Upper lobe of right lung (tissue), 1 donor: ENCODE measurements around the gene BMF. TPM values are rescaled to one million over a fixed set of nuclear protein-coding genes. Genes with fewer than 3 reads are reported as not detected.
A peak's percentile ranks its signal among the peaks of the same experiment; 100 is the strongest.

Experiments
- ATAC-seq: fragments of 200-7000 bp; cut with Tn5 transposase; one replicate; pipeline ENCODE4 v1.9.1; 2020; ENCODE audit warnings: mild to moderate bottlenecking, moderate library complexity
- DNase-seq: peaks from one replicate; pipeline ENCODE4 v3.0.0-alpha.2; 2020
- H3K27ac ChIP-seq: fragments of 200-600 bp; one replicate; pipeline ENCODE4 v1.8.0; 2022
- H3K27me3 ChIP-seq: fragments of 200-600 bp; one replicate; pipeline ENCODE4 v1.8.0; 2022; ENCODE audit warnings: mild to moderate bottlenecking
- H3K36me3 ChIP-seq: fragments of 200-600 bp; one replicate; pipeline ENCODE4 v1.8.0; 2022
- H3K4me1 ChIP-seq: fragments of 200-600 bp; one replicate; pipeline ENCODE4 v1.8.0; 2022
- H3K4me3 ChIP-seq: fragments of 200-600 bp; one replicate; pipeline ENCODE4 v1.8.0; 2022; ENCODE audit warnings: mild to moderate bottlenecking
- H3K9me3 ChIP-seq: fragments of 200-600 bp; one replicate; pipeline ENCODE4 v1.8.0; 2022
- intact Hi-C: fragments of 100-400 bp; cut with DNase I; formaldehyde crosslinking; loops from one replicate; pipeline ENCODE4 v1.11.0; 2022
- total RNA-seq: library from RNA; stranded (reverse); fragmentation: NEBNext Ultra II Directional; extraction: Animal tissue kit (Norgen Biotek cat#: 25700); gene quantifications from one replicate; pipeline ENCODE4 v1.2.1, GENCODE V29; 2021
- TF ChIP-seq, protein P1 (sequence below): fragments of 200-600 bp; IDR thresholded peaks from one replicate; pipeline ENCODE4 v1.8.0; 2022; ENCODE audit warnings: antibody characterized with exemption
- donor health status: DM: no; HTN: yes; CAD: no; lungs with severe emphysema.

The BMF gene
- total RNA-seq, 1 donor from 2014 or later = 15.4 TPM

DNA sequence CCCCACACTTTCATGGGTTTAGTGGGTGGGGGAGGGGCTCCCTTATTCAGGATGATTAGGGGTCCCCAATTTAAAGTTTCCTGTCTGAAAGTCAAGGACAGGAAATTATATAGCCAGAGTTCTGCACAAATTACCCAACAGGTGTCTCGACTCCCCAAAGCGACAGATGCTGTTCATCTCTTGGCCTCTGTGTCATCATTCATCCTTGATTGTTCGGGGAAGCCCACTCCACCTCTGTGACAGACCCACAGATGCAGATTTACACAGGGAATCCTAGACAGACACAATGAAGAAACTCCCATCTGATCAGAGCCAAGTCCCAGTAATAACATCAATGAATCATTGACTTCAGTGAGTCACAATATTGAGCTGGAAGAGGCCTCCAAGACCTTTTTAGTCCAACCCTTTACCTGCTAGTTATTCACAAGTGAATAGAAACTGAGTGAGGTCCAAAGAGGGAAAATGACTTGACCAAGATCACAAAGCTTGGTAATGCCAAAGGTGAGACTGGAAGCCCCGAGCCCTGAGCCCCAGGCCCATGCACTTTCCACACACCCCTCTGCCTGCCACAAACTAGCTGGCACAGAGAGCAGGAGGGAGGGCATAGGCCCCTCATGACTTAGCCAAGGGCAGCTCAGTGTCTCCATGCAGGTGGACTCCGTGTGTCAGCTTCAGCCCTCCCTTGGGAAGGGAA is 61.8 kb downstream of the BMF start:
- ATAC-seq (no peak), DNase-seq (no peak)
- TF ChIP-seq, protein P1, sequence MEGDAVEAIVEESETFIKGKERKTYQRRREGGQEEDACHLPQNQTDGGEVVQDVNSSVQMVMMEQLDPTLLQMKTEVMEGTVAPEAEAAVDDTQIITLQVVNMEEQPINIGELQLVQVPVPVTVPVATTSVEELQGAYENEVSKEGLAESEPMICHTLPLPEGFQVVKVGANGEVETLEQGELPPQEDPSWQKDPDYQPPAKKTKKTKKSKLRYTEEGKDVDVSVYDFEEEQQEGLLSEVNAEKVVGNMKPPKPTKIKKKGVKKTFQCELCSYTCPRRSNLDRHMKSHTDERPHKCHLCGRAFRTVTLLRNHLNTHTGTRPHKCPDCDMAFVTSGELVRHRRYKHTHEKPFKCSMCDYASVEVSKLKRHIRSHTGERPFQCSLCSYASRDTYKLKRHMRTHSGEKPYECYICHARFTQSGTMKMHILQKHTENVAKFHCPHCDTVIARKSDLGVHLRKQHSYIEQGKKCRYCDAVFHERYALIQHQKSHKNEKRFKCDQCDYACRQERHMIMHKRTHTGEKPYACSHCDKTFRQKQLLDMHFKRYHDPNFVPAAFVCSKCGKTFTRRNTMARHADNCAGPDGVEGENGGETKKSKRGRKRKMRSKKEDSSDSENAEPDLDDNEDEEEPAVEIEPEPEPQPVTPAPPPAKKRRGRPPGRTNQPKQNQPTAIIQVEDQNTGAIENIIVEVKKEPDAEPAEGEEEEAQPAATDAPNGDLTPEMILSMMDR = no peak
- Histone ChIP-seq H3K9me3 (no peaks in the 10 kb centered on the region), H3K4me3 (no peak overlapping the region), H3K4me1 (peaks cover 44% of the 10 kb centered on the region), H3K36me3 (no peaks in the 10 kb centered on the region), H3K27ac (peak overlapping the region; percentile 74), H3K27me3 (no peaks in the 10 kb centered on the region)
- intact Hi-C loops = loop anchor here (5.0 to 10.0 kb wide), 2 partner anchors 68 to 225 kb away; no protein-coding TSS in a partner anchor

DNA sequence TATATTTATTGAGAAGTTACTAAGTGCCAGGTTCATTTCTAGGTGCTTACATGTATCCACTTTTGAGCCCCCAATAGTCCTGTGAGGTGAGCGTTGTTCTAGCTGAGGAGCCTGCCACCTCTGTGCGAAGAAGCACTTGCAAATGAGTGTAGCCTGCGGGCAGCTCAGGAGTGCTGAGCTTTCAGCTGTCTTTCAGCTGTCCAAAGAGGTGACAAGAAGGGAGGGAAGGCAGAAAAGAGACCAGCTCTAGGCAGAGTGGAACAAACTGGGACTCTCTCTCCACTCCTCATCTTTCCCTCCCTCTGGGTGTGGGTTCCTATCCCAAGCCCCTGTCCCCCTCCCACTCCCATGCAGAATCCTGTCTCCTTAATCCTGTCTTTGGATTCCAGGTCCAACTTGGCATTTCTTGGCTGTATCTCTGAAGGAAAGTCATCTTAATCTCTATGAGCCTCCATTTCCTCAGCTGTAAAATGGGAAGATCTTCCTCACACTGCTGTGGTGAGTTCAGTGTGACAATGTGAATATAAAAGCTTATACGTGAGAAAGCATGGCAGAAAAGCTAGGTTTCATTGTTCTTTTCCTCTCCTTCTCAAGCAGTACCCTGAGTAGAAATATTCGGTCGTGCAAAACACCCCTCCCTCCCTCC is 63.0 kb downstream of the BMF start:
- Histone ChIP-seq H3K9me3 (no peaks in the 10 kb centered on the region), H3K27ac (no peak overlapping the region), H3K4me1 (peaks cover 44% of the 10 kb centered on the region), H3K4me3 (no peak overlapping the region), H3K27me3 (no peaks in the 10 kb centered on the region), H3K36me3 (no peaks in the 10 kb centered on the region)
- TF ChIP-seq, protein P1 = no peak
- intact Hi-C loops = loop anchor here (5.0 to 10.0 kb wide), 2 partner anchors 69 to 227 kb away; no protein-coding TSS in a partner anchor
- DNase-seq (no peak), ATAC-seq (no peak)

- H3K4me1 ChIP-seq = peaks cover 48% of the 10 kb centered on the region
Observed at GRCh38 chr15:40044717-40045571, 63.7 kb downstream of the BMF start.

DNA sequence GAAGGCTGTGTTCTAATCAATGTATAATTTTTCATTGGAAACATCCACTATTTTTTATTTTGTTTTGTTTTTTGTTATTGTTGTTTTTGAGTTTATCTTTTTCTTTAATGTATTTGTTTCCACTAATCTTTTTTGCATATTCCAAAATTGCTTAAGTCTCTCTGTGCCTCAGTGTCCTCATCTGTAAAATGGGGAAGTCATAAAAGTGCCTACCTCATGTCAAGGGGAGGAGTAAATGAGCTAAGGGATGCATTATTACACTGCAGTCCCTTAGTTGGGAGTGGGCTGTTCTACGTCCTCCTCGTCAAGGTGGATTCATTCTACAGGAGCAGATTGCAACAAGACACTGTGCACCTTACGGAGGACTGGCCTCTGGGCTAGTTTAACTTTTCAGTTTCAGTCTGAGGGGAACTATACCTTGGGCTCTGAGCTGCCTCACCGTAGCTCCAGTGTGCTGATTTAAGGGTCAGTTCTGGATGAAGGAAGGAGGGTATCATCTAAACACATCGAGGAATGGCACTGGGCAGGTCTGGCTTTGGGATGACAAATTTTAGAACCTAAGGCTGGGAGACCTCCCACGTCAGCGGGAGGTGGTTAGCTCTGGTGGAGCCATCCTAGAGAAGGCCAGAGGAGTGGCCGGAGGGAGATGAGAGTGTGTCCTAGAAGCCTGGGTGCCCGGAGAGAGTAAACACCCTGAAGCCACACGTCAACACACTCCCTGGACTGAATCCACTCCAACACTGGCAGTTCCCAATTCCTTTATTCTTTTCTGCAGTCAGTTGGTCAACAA is 64.6 kb downstream of the BMF start:
- ATAC-seq (no peak), DNase-seq (no peak)
- Histone ChIP-seq H3K4me1 (peaks cover 51% of the 10 kb centered on the region), H3K27ac (no peak overlapping the region), H3K9me3 (no peaks in the 10 kb centered on the region), H3K4me3 (no peak overlapping the region), H3K36me3 (no peaks in the 10 kb centered on the region), H3K27me3 (no peaks in the 10 kb centered on the region)
- TF ChIP-seq, protein P1 = no peak
- intact Hi-C loops = loop anchor here (10.0 kb wide), 1 partner anchor 71 kb away; no protein-coding TSS in a partner anchor

More at GRCh38 chr15:40044717-40045571, 63.7 kb downstream of the BMF start:
- TF ChIP-seq, protein P1 = peak; percentile 94
- Histone ChIP-seq H3K27me3 (no peaks in the 10 kb centered on the region), H3K4me3 (no peak overlapping the region), H3K36me3 (no peaks in the 10 kb centered on the region), H3K27ac (no peak overlapping the region), H3K9me3 (no peaks in the 10 kb centered on the region)
- ATAC-seq = peak; percentile 95
- intact Hi-C loops = loop anchor here (5.0 to 10.0 kb wide), 2 partner anchors 70 to 227 kb away; no protein-coding TSS in a partner anchor
- peak; percentile 93 for DNase-seq

- H3K27me3 ChIP-seq = no peaks in the 10 kb centered on the region
- no peak overlapping the region for H3K4me3 ChIP-seq
- peaks cover 41% of the 10 kb centered on the region for H3K4me1 ChIP-seq
- intact Hi-C loops = loop anchor here (10.0 kb wide), 1 partner anchor 72 kb away; no protein-coding TSS in a partner anchor
- no peak overlapping the region for H3K27ac ChIP-seq
- ATAC-seq (no peak), DNase-seq (no peak)
- TF ChIP-seq, protein P1 = no peak
- H3K36me3 ChIP-seq = no peaks in the 10 kb centered on the region
- no peaks in the 10 kb centered on the region for H3K9me3 ChIP-seq
Observed at GRCh38 chr15:40042791-40043320, 65.8 kb downstream of the BMF start.
